NCI-H82 treated with DMSO at 0.1 percent for 48 hours (cell line): ENCODE results near the gene ATAD3A.

Experiments used
- DNase-seq: peaks from one replicate; lab custom pipeline; 2025; ENCODE audit not compliant: unreplicated experiment; lab: John Stamatoyannopoulos, UW

The ATAD3A gene

DNA sequence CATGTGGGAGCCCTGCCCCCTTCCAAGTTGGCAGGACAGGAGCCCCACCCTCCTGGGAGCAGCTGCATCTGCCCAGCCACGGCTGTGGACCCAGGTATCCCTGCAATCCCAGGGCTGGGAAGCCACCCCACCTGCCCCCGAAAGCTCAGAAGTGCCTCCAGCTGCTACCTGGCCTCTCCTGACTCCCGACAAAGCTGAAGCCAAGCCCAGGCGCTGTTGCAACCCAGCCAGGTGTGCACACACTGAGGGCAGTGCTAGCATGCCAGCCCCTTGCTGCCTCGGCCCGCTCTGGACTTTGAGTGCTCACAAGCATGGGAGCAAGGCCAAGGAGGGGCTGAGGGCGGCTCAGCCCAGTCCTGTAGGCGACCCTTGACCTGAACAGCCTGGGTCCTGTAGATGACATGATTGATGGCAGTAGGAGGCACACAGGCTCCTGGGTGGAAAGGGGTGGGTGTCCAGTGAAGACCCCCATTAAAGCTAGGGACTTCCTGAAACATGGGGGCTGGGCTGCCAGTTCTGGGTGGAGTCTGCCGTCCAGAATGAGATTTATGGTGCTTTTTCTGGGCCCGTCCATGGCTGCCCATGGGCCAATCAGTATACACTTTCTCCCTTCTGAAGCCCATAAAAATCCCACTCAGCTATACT is 65.5 kb downstream of the ATAD3A start:
- DNase-seq, result no peak

DNA sequence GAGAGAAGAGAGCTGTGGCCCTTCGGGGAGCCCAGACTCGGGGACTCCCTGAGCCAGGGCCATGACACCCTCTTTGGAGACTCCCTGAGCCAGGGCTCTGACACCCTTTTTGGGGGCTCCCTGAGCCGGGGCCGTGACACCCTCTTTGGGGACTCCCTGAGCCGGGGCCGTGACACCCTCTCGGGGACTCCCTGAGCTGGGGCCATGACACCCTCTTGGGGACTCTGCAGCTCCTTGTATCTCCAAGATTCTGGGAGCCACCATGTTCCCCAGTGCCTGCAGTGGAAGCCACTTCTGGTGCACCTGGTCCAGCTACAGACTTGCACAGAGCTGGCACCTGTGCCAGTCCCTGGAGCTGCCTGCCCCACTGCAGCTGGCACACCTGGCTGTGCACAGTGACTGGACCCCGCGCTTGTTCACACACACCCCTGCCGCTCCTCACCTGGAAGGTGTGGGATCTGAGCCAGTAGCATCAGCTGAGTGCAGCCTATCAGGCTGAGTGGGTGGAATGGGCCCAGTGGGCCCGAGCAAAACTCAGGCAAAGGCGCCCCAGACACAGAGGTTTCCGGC is 66.5 kb downstream of the ATAD3A start:
- DNase-seq, result no peak

GRCh38 chr1:1582585-1583346 is 70.8 kb downstream of the ATAD3A start:
- no peak for DNase-seq

DNA sequence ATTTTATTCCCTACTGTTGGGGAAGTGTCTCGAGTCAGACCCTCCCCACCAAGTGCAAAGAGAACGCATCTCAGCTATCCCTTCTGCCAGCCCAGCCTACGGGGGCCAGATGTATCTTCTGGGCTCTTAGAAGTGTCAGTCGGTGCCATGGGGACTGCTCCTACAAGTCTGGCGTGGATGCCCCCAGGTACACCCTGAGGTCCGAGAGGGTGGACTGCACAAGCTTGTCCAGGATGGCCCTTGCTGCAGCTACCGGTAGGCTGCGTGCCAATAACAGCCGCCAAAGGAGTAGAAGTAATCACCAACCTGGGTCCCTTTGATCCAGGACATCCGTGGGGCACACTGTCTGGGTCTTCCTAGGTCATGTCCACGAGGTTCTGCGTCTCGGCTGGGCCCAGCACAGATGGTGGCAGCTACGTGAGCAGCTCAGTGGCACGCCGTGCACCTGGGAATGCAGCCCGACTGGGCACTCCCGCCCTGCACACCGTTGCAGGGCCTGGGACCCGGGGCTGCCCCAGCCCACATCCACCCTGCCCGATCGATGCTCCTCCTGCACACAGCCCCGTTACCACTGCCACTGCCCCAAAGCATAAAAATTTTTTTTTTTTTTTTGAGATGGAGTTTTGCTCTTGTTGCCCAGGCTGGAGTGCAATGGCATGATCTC is 71.5 kb downstream of the ATAD3A start:
- no peak for DNase-seq
